ENCODE results near the gene HIF3A. TPM values are rescaled to one million over a fixed set of nuclear protein-coding genes. Genes with fewer than 3 reads are reported as not detected.

Gene HIF3A
- total RNA-seq, 1 donor from 2014 or later = 6.7 TPM

DNA sequence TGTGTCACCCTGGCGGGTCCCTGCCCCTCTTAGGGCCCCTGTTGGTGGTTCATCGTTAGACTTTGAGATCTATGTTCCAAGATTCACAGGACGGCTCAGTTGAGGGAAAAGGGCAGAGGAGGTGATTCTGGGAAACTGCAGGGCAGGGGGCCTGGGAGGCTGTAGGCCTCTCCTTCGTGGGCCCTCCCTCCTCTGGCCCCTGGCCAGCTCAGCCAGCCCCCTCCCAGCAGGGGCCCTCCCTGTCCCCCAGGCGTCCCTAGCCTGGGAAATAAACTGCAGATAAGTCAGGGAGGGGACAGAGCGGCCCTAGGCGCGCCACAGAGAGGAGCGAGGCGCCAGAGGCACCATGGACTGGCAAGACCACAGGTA, 6.5 kb downstream of the HIF3A start:
- Histone ChIP-seq H2AFZ (replicated peaks) (no peak overlapping the region), H3K4me3 (peak overlapping the region; percentile 22), H3K36me3 (peaks cover 2% of the 10 kb centered on the region), H3K9ac (no peak overlapping the region), H3K4me1 (peaks cover 31% of the 10 kb centered on the region), H3K27me3 (no peaks in the 10 kb centered on the region), H4K20me1 (ENCODE audit: low read depth) (no peaks in the 10 kb centered on the region), H3K9me3 (ENCODE audit: low read depth) (no peaks in the 10 kb centered on the region), H3K79me2 (ENCODE audit: low read depth) (peaks cover 8% of the 10 kb centered on the region), H3K4me2 (peak overlapping the region; percentile 54), H3F3A (ENCODE audit: low read depth) (peaks cover 28% of the 10 kb centered on the region), H3K27ac (no peak overlapping the region)
- peaks cover 2% of the 10 kb centered on the region for H3K27me3 Mint-ChIP-seq (ENCODE audit: insufficient read depth, low read depth)
- peaks cover 23% of the 10 kb centered on the region for H3K36me3 Mint-ChIP-seq
- no peak for DNase-seq (ENCODE audit: low spot score)
- H3K27ac Mint-ChIP-seq = no peak overlapping the region
- TF ChIP-seq, protein P1, sequence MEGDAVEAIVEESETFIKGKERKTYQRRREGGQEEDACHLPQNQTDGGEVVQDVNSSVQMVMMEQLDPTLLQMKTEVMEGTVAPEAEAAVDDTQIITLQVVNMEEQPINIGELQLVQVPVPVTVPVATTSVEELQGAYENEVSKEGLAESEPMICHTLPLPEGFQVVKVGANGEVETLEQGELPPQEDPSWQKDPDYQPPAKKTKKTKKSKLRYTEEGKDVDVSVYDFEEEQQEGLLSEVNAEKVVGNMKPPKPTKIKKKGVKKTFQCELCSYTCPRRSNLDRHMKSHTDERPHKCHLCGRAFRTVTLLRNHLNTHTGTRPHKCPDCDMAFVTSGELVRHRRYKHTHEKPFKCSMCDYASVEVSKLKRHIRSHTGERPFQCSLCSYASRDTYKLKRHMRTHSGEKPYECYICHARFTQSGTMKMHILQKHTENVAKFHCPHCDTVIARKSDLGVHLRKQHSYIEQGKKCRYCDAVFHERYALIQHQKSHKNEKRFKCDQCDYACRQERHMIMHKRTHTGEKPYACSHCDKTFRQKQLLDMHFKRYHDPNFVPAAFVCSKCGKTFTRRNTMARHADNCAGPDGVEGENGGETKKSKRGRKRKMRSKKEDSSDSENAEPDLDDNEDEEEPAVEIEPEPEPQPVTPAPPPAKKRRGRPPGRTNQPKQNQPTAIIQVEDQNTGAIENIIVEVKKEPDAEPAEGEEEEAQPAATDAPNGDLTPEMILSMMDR (IDR thresholded peaks at IDR 0.05) = no peak
- TF ChIP-seq EZH2phosphoT487 (IDR thresholded peaks at IDR 0.05) (no peak), EZH2 (IDR thresholded peaks at IDR 0.05) (no peak)
- no peak overlapping the region for H3K4me3 Mint-ChIP-seq
- H3K9me3 Mint-ChIP-seq = peaks cover 11% of the 10 kb centered on the region
- peaks cover 36% of the 10 kb centered on the region for H3K4me1 Mint-ChIP-seq

DNA sequence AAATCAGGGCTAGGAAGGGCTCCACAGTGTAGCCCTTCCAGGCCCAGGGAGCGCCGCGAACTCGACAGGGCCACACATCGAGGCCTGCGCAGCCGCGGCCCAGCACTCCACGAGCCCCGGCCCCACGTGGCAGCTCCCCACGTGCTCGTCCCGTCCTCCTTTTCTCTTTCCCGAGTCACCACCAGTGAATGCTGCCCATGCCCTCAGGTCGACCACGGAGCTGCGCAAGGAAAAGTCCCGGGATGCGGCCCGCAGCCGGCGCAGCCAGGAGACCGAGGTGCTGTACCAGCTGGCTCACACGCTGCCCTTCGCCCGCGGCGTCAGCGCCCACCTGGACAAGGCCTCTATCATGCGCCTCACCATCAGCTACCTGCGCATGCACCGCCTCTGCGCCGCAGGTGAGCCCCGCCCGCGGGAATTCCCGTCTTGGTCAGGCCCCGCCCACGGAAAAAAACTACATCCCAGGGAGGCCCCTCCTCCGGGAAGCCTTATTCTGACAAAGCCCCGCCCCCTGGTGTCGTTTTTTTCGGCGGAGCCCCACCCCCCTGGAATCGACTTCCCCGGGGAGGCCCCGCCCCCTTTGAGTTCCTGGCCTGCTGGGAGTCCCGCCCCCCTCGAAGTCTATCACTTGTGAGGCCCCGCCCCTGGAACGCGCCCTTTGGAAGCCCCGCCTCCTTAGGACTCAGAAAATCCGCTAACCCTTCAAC, 7.0 kb downstream of the HIF3A start:
- no peak overlapping the region for H3K27ac Mint-ChIP-seq
- peaks cover 2% of the 10 kb centered on the region for H3K27me3 Mint-ChIP-seq (ENCODE audit: insufficient read depth, low read depth)
- Histone ChIP-seq H2AFZ (replicated peaks) (no peak overlapping the region), H3K9ac (no peak overlapping the region), H4K20me1 (ENCODE audit: low read depth) (no peaks in the 10 kb centered on the region), H3K4me1 (peaks cover 26% of the 10 kb centered on the region), H3K9me3 (ENCODE audit: low read depth) (no peaks in the 10 kb centered on the region), H3K27me3 (no peaks in the 10 kb centered on the region), H3K27ac (no peak overlapping the region), H3K4me3 (peak overlapping the region; percentile 22), H3K36me3 (peaks cover 2% of the 10 kb centered on the region), H3F3A (ENCODE audit: low read depth) (peaks cover 28% of the 10 kb centered on the region), H3K4me2 (peak overlapping the region; percentile 54), H3K79me2 (ENCODE audit: low read depth) (peaks cover 5% of the 10 kb centered on the region)
- peak; percentile 96 for DNase-seq (ENCODE audit: low spot score)
- peaks cover 11% of the 10 kb centered on the region for H3K9me3 Mint-ChIP-seq
- TF ChIP-seq, protein P1 (IDR thresholded peaks at IDR 0.05) = no peak
- TF ChIP-seq EZH2phosphoT487 (IDR thresholded peaks at IDR 0.05) (no peak), EZH2 (IDR thresholded peaks at IDR 0.05) (no peak)
- peaks cover 23% of the 10 kb centered on the region for H3K36me3 Mint-ChIP-seq
- no peak overlapping the region for H3K4me3 Mint-ChIP-seq
- H3K4me1 Mint-ChIP-seq = peaks cover 32% of the 10 kb centered on the region

DNA sequence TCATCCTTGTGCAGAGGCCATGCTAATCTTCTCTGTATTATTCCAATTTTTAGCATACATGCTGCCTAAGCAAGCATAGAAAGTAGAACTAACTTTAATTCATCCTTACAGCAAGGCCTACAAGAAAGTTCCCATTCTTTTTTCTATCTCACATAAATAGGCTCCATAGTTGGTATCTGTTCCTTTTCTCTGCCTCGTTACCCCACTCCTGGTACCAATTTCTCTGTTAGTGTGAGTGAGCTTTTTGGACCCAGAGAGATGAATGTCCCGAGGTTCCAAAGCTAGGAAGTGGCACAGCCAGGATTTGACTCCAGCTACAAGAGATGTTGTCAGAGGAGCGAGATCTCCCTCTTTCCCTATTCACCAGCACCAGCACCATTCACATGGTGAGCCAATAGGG, 9.7 kb downstream of the HIF3A start:
- H3K4me2 ChIP-seq = no peak overlapping the region
- H3K4me1 ChIP-seq = peaks cover 7% of the 10 kb centered on the region
- H4K20me1 ChIP-seq (ENCODE audit: low read depth) = no peaks in the 10 kb centered on the region
- H2AFZ ChIP-seq (replicated peaks) = no peak overlapping the region
- Mint-ChIP-seq H3K4me3 (no peak overlapping the region), H3K27me3 (ENCODE audit: insufficient read depth, low read depth) (peaks cover 2% of the 10 kb centered on the region), H3K9me3 (peaks cover 11% of the 10 kb centered on the region), H3K4me1 (peaks cover 15% of the 10 kb centered on the region), H3K27ac (no peak overlapping the region), H3K36me3 (peaks cover 28% of the 10 kb centered on the region)
- no peak overlapping the region for H3K27ac ChIP-seq
- no peak for DNase-seq (ENCODE audit: low spot score)
- no peaks in the 10 kb centered on the region for H3K9me3 ChIP-seq (ENCODE audit: low read depth)
- no peak overlapping the region for H3K4me3 ChIP-seq
- H3K9ac ChIP-seq = no peak overlapping the region
- H3K36me3 ChIP-seq = peaks cover 2% of the 10 kb centered on the region
- no peaks in the 10 kb centered on the region for H3K27me3 ChIP-seq
- H3F3A ChIP-seq (ENCODE audit: low read depth) = peaks cover 4% of the 10 kb centered on the region
- TF ChIP-seq, protein P1 (IDR thresholded peaks at IDR 0.05) = no peak
- TF ChIP-seq EZH2 (IDR thresholded peaks at IDR 0.05) = no peak
- TF ChIP-seq EZH2phosphoT487 (IDR thresholded peaks at IDR 0.05) = no peak
- H3K79me2 ChIP-seq (ENCODE audit: low read depth) = peaks cover 5% of the 10 kb centered on the region

Measured in neural progenitor cell (in vitro differentiated cells).